IMR-90 (cell line): ENCODE data around the gene ZNF385D. TPM values are rescaled to one million over a fixed set of nuclear protein-coding genes. Genes with fewer than 3 reads are reported as not detected.

ENCODE experiments used
- ATAC-seq: fragments of 200-7000 bp; cut with Tn5 transposase; 2 replicates; pipeline ENCODE4 v1.9.1; 2020; ENCODE audit warnings: low read depth, mild to moderate bottlenecking, moderate library complexity
- BruUV-seq: library from RNA; stranded (reverse); fragments of 400-500 nt; replicated peaks from 2 replicates; lab custom pipeline; 2021; lab: Mats Ljungman, UMichigan
- CTCF ChIA-PET: fragments of 300-600 bp; formaldehyde crosslinking; extraction: SDS; loops from one replicate; lab custom pipeline; 2021; ENCODE audit warnings: antibody characterized with exemption; lab: Yijun Ruan, JAX
- POLR2A ChIA-PET: fragments of 300-600 bp; sonication (Branson Sonifier 250); formaldehyde crosslinking; loops from one replicate; lab custom pipeline; 2022; ENCODE audit warnings: antibody characterized with exemption; ENCODE audit not compliant: unreplicated experiment; lab: Charles Lee
- DNase-seq: peaks from one replicate; pipeline ENCODE4 v3.0.0; 2013
- H2AFZ ChIP-seq: replicated peaks from 2 replicates; pipeline ENCODE3; 2013; ENCODE audit warnings: low read length, mild to moderate bottlenecking; ENCODE audit not compliant: poor library complexity
- H2AK5ac ChIP-seq: 2 replicates; pipeline ENCODE4 v1.6.1; 2013; ENCODE audit warnings: low read depth, low read length, inconsistent platforms
- H2AK9ac ChIP-seq: replicated peaks from 2 replicates; pipeline ENCODE3; 2013; ENCODE audit warnings: mild to moderate bottlenecking, low read depth, low read length, moderate library complexity; ENCODE audit not compliant: poor library complexity
- H2BK120ac ChIP-seq: 2 replicates; pipeline ENCODE4 v1.6.1; 2013; ENCODE audit warnings: low read depth, low read length, inconsistent platforms
- H2BK15ac ChIP-seq: 3 replicates; pipeline ENCODE4 v1.6.1; 2013; ENCODE audit warnings: low read depth, low read length, inconsistent platforms
- H2BK20ac ChIP-seq: 2 replicates; pipeline ENCODE4 v1.6.1; 2013; ENCODE audit warnings: low read depth, mild to moderate bottlenecking, inconsistent platforms, low read length, moderate library complexity
- H2BK5ac ChIP-seq: 2 replicates; pipeline ENCODE4 v1.6.1; 2013; ENCODE audit warnings: mild to moderate bottlenecking, low read depth, low read length, inconsistent platforms; ENCODE audit not compliant: poor library complexity, severe bottlenecking
- H3K14ac ChIP-seq: replicated peaks from 2 replicates; pipeline ENCODE4 v1.6.1; 2013; ENCODE audit warnings: low read depth, low read length, inconsistent platforms
- H3K18ac ChIP-seq: 2 replicates; pipeline ENCODE4 v1.6.1; 2013; ENCODE audit warnings: low read depth, low read length, control low read depth
- H3K23ac ChIP-seq: 2 replicates; pipeline ENCODE4 v1.6.1; 2013; ENCODE audit warnings: low read depth, low read length, inconsistent platforms
- H3K27ac ChIP-seq: 2 replicates; pipeline ENCODE4 v1.5.1; 2013; ENCODE audit warnings: mild to moderate bottlenecking, control low read depth, low read length; ENCODE audit not compliant: insufficient read depth
- H3K27me3 ChIP-seq: 2 replicates; pipeline ENCODE4 v1.6.1; 2013; ENCODE audit warnings: low read length; ENCODE audit not compliant: control insufficient read depth, insufficient read depth
- H3K36me3 ChIP-seq: 2 replicates; pipeline ENCODE4 v1.6.1; 2013; ENCODE audit warnings: low read length, mixed read lengths; ENCODE audit not compliant: control insufficient read depth, insufficient read depth
- H3K4ac ChIP-seq: 2 replicates; pipeline ENCODE4 v1.6.1; 2013; ENCODE audit warnings: low read depth, low read length, inconsistent platforms
- H3K4me1 ChIP-seq: 2 replicates; pipeline ENCODE4 v1.6.1; 2013; ENCODE audit warnings: low read length, mixed read lengths; ENCODE audit not compliant: control insufficient read depth, insufficient read depth
- H3K4me2 ChIP-seq: 2 replicates; pipeline ENCODE4 v1.6.1; 2013; ENCODE audit warnings: low read depth, mild to moderate bottlenecking, control low read depth, low read length, moderate library complexity
- H3K4me3 ChIP-seq: 2 replicates; pipeline ENCODE4 v1.5.1; 2013; ENCODE audit warnings: low read depth, mild to moderate bottlenecking, control low read depth, low read length, moderate library complexity; ENCODE audit not compliant: insufficient read depth
- H3K56ac ChIP-seq: 2 replicates; pipeline ENCODE4 v1.6.1; 2013; ENCODE audit warnings: low read length, inconsistent platforms; ENCODE audit not compliant: insufficient read depth; ENCODE audit errors: extremely low read depth
- H3K79me1 ChIP-seq, 2 experiments: 2 replicates each; pipeline ENCODE4 v1.6.1; 2013; ENCODE audit warnings: low read length in 2 of 2, inconsistent platforms in 1 of 2, low read depth in 1 of 2
- H3K9ac ChIP-seq: 2 replicates; pipeline ENCODE4 v1.6.1; 2013; ENCODE audit warnings: low read depth, low read length, control low read depth
- H3K9me1 ChIP-seq: 2 replicates; pipeline ENCODE4 v1.6.1; 2013; ENCODE audit warnings: low read length, inconsistent platforms; ENCODE audit not compliant: insufficient read depth
- H3K9me3 ChIP-seq: 2 replicates; pipeline ENCODE4 v1.6.1; 2013; ENCODE audit warnings: low read length; ENCODE audit not compliant: control insufficient read depth, insufficient read depth
- H4K20me1 ChIP-seq: 2 replicates; pipeline ENCODE4 v1.6.1; 2013; ENCODE audit warnings: low read length, inconsistent platforms; ENCODE audit not compliant: insufficient read depth
- H4K5ac ChIP-seq: 2 replicates; pipeline ENCODE4 v1.6.1; 2013; ENCODE audit warnings: mild to moderate bottlenecking, low read depth, low read length, control low read depth
- H4K8ac ChIP-seq, 2 experiments: 2 replicates each; pipeline ENCODE4 v1.6.1; 2013; ENCODE audit warnings: low read depth in 2 of 2, low read length in 2 of 2, control low read depth in 1 of 2, inconsistent platforms in 1 of 2
- H4K91ac ChIP-seq: 2 replicates; pipeline ENCODE4 v1.6.1; 2013; ENCODE audit warnings: low read depth, low read length, inconsistent platforms; ENCODE audit not compliant: insufficient read depth
- CHD1 ChIP-seq: IDR thresholded peaks from 2 replicates; pipeline ENCODE4 v1.6.1; 2012; ENCODE audit warnings: low read depth, low read length, improper control_type of control experiment
- FOS ChIP-seq: fragments of 150-350 bp; IDR thresholded peaks from 2 replicates; pipeline ENCODE4 v1.6.1; 2016; ENCODE audit warnings: low read depth, low read length
- MAFK ChIP-seq: IDR thresholded peaks from 2 replicates; pipeline ENCODE4 v1.6.1; 2012; ENCODE audit warnings: low read depth, low read length, improper control_type of control experiment
- MAZ ChIP-seq: IDR thresholded peaks from 2 replicates; pipeline ENCODE4 v1.6.1; 2012; ENCODE audit warnings: low read depth, mild to moderate bottlenecking, low read length, improper control_type of control experiment, moderate library complexity, borderline replicate concordance
- NFE2L2 ChIP-seq: fragments of 150-350 bp; IDR thresholded peaks from 2 replicates; pipeline ENCODE4 v1.6.1; 2016; ENCODE audit warnings: low read depth, mild to moderate bottlenecking, low read length
- POLR2A ChIP-seq: IDR thresholded peaks from 2 replicates; pipeline ENCODE4 v1.6.1; 2012; ENCODE audit warnings: mild to moderate bottlenecking, low read depth, low read length
- RFX5 ChIP-seq: IDR thresholded peaks from 2 replicates; pipeline ENCODE4 v1.8.0; 2012; ENCODE audit warnings: low read depth, mild to moderate bottlenecking, low read length, moderate library complexity
- SMC3 ChIP-seq: fragments of 150-350 bp; IDR thresholded peaks from 2 replicates; pipeline ENCODE4 v1.6.1; 2016; ENCODE audit warnings: low read depth, mild to moderate bottlenecking, antibody characterized with exemption, low read length, moderate library complexity
- WGBS, 2 experiments: methylation state at CpG; one replicate each; pipeline versions ENCODE4 v1.1.5 to v1.1.7; 2013; ENCODE audit warnings: missing lambda C conversion rate in 2 of 2; ENCODE audit not compliant: insufficient read length in 1 of 2; ENCODE audit errors: extremely low coverage in 2 of 2; 5-methylcytosine and 5-hydroxymethylcytosine counted together
- dilution Hi-C: fragments of 300-500 bp; cut with HindIII; formaldehyde crosslinking; loops from one replicate; pipeline ENCODE4 v1.14.3; 2018; ENCODE audit warnings: low sequenced_read_pairs; ENCODE audit not compliant: unreplicated experiment
- in situ Hi-C: fragments of 300-500 bp; cut with MboI; formaldehyde crosslinking; loops from 3 replicates; pipeline ENCODE4 v1.14.3; 2019; ENCODE audit warnings: low sequenced_read_pairs, inconsistent platforms, mixed read lengths
- intact Hi-C: fragments of 100-400 bp; cut with micrococcal nuclease; formaldehyde crosslinking; loops from 2 replicates; pipeline ENCODE4 v1.10.0; 2022
- polyA plus RNA-seq, 3 experiments: library from polyadenylated mRNA; depleted of rRNA; stranded (reverse); fragments of >200 nt; gene quantifications; 2 replicates each; pipeline ENCODE4 v1.2.3, GENCODE V29; 2012; ENCODE audit warnings: low replicate concordance in 1 of 3
- total RNA-seq: library from RNA; depleted of rRNA; stranded (reverse); fragments of >200 nt; gene quantifications from 2 replicates; pipeline ENCODE4 v1.2.3, GENCODE V29; 2012

Gene ZNF385D
- total and polyA plus RNA-seq, 2 of the 4 experiments (the other 2 are of a cell fraction): 0.18 to 2.4 TPM

DNA sequence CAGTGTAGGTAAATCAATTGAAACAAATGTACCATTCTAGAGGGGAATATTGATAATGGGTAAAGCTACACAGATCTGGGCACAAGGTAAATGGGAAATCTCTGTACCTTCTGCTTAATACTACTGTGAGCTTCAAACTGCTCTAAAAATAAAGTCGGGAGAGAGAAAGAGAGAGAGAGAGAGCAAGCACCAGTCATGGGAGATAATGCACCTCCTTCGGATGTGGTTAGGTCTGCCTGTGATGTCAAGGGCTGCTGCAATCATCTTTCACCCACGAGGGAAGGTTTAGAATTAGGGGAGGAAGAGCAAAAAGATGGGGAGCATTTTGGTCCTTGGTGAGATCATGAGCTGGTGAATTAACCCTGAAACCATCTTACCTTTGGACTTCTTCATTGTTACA is 219.1 kb downstream of the ZNF385D start:
- Histone ChIP-seq H3K79me1 (no peaks in the 10 kb centered on the region), H3K9me3 (no peaks in the 10 kb centered on the region), H4K8ac (no peak overlapping the region), H2BK15ac (no peak overlapping the region), H2BK20ac (no peak overlapping the region), H4K20me1 (no peaks in the 10 kb centered on the region), H3K4me1 (no peaks in the 10 kb centered on the region), H4K91ac (no peak overlapping the region), H2AK5ac (no peak overlapping the region), H3K56ac (no peak overlapping the region), H2AFZ (no peak overlapping the region), H3K14ac (no peak overlapping the region), H3K9me1 (no peaks in the 10 kb centered on the region), H3K27ac (no peak overlapping the region), H3K18ac (no peak overlapping the region), H3K23ac (no peak overlapping the region), H3K27me3 (no peaks in the 10 kb centered on the region), H4K5ac (no peak overlapping the region), H3K4ac (no peak overlapping the region), H3K4me2 (no peak overlapping the region), H2BK5ac (no peak overlapping the region), H2BK120ac (no peak overlapping the region), H3K4me3 (no peak overlapping the region), H2AK9ac (no peak overlapping the region), H3K36me3 (no peaks in the 10 kb centered on the region), H3K9ac (no peak overlapping the region)
- DNase-seq (no peak), ATAC-seq (no peak)
- no CpG with 5 or more reads among the region's 3 CpGs for WGBS, 2 experiments
- TF ChIP-seq CHD1: no peak
- no peak for TF ChIP-seq POLR2A
- TF ChIP-seq RFX5: no peak
- no peak for TF ChIP-seq FOS
- TF ChIP-seq NFE2L2: no peak
- TF ChIP-seq MAZ: no peak
- no peak for TF ChIP-seq MAFK
- no peak for TF ChIP-seq SMC3
- ChIA-PET CTCF (no interaction called here), POLR2A (no interaction called here)
- in situ Hi-C loops: no loop called here
- intact Hi-C loops: no loop called here
- no TSS peak for BruUV-seq
- dilution Hi-C loops: no loop called here
